ENCODE measurements around the gene SGSM2.
A peak's percentile ranks its signal among the peaks of the same experiment; 100 is the strongest.

Gene SGSM2

DNA sequence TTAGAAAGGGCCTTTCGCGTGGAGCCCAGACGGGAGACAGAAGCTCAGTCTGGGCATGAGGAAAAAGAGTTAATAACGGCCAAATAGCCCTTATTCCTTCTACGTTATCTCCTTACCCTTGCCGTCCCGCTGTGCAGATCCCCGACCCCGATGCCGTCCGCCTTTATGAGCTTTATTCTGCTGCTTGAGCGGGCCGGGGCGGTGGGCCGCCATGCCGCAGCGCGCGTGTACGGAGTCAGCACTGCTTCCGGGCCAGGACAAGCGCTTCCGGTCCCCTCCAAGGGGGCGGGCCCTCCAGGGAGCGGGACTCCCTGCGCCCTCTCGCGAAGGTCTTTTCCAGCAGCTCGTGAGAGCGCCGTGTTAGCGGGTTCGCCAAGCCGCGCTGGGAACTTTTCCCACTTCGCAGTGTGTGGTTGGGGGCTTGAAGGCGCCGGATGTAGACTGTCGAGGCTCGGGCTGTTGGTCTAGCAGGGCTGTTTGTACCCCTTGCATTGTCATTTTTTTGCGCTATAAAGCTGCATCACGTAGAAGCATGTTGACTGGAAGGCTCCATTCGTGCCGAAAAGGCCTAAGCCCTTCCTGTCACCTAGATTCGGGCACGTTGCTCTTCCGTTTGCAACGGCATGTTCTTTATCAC lies 968 bp upstream of the SGSM2 start, which contains the start of gene TSR1:
Gene TSR1 (minus strand): TSS at position 243 of the 637 bp plus-strand sequence. CDS start 30 bp downstream, at position 213.
- DNase-seq (ENCODE audit: low spot score): peak; percentile 91

- DNase-seq (ENCODE audit: low spot score): peak; percentile 64
Observed at GRCh38 chr17:2337544-2338314, 428 bp downstream of the SGSM2 start.

DNA sequence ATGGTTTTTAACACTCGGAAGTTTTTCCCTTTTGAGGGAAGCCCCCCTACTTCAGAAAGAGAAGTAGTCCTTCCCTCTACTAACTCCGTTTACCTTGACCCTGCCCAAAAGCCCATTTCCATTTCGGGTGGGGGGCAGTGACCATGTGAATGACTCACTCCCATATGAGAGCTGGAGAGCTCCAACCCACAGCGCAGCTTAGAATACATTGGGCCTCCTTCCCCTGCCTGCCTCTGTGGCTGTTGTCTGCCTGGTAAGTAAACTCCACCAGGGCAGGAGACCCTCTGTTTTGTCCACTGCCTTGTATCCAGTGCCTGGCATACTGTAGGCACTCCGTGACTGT lies 985 bp downstream of the SGSM2 start:
- DNase-seq (ENCODE audit: low spot score): peak; percentile 15

GRCh38 chr17:2343421-2343820 lies 6.1 kb downstream of the SGSM2 start:
- peak; percentile 64 for DNase-seq (ENCODE audit: low spot score)

- DNase-seq (ENCODE audit: low spot score): no peak
Observed at GRCh38 chr17:2344528-2344927, 7.2 kb downstream of the SGSM2 start.

- DNase-seq (ENCODE audit: low spot score): no peak
Observed at GRCh38 chr17:2346475-2346874, 9.2 kb downstream of the SGSM2 start.

DNA sequence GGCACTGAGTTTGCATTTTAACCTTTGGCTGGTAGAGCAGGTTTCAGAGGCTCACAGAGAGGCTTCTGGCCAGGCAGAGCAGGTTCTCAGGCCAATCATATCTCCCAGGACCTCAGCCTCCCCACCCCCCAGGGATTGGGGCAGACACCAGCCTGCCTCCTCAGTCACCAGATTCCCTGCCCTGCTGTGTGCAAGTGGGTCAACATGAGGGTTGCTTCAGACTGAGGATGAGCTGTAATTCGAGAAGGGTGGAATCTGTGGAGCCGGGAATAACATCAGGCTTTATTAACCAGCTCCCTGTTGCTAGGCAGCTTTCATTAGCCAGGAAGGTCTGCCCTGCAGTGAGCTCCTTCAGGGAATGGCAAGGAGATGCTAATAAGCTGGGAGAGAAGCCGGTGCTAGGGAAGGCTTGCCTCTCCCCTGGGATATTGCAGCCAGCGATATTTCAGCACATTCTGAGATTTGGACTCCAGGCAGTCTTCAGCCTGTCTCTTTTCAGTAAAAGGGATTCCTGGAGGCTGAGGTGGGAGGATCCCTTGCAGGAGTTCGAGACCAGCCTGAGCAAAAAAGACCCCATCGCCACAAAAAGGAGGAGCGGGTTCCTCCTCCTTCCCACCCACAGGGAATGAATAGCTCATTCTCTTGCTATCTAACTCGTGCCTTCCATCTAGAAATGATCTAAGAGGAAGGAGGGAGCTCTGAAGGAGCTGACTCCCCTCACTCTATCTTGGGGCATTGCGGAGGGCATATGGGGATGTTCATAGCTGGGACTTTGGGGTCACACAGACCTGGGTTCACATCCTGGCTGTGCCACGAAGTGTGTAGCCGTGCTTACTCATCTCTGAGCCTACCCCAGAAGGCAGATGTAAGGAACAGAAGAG lies 10.7 kb downstream of the SGSM2 start:
- DNase-seq (ENCODE audit: low spot score): peak; percentile 80

GRCh38 chr17:2351269-2351668 lies 14.0 kb downstream of the SGSM2 start:
- no peak for DNase-seq (ENCODE audit: low spot score)

DNA sequence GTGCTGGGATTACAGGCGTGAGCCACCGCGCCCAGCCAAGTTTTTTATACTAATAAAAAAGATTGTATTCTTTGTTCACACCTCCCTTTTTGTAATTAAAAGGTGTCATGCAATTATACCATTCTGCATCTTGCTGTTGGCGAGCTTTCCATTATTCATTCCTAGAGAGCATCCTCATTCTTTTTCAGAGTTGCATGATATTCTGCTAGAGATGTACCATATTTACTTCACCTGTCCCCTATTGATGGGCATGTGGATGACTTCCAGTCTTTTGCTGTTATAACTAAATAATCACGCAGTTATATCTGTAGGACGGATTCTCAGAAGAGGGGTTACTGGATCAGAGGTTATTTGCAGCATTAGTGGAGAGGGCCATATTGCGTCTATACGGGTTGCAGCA lies 17.0 kb downstream of the SGSM2 start:
- no peak for DNase-seq (ENCODE audit: low spot score)

DNA sequence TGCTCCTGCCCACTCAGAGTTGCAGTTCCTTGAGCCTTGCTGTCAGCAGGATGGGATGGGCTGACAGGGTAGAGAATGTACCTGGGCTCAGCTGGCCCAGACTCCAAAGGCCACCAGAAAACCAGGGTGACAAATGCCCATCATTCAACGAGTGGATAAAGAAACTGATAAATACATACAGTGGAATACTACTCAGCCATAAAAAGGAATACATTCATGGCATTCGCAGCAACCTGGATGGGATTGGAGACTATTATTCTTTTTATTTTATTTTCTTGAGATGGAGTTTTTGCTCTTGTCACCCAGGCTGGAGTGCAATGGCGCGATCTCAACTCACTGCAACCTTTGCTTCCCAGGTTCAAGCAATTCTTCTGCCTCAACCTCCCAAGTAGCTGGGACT lies 19.9 kb downstream of the SGSM2 start:
- no peak for DNase-seq (ENCODE audit: low spot score)

DNA sequence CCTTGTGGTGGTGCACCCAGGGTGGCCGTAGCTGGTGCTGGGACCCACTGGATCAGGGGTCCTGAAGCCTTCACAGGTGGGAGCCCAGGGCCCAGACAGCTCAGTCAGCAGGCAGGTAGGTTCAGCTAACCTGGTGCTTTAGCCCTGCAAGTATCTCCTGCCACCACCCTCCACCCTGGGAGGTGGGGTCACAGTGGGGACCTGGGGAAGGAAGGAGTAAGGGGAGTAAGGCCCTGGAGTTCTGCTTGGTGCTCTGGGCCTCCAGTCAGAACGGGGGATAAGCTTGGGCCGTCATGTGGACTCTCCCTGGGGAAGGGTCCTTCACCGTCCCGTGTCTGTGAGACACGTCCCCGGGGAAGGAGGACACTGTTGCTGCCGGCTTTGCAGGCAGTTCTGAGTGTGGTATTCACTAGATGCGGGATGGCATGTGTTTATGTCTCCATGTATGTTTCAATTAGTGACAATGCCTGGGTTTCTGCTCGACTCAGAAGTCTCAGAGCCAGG lies 20.7 kb downstream of the SGSM2 start:
- DNase-seq (ENCODE audit: low spot score): no peak

GRCh38 chr17:2361010-2361760 lies 23.9 kb downstream of the SGSM2 start:
- DNase-seq (ENCODE audit: low spot score): peak; percentile 59

DNA sequence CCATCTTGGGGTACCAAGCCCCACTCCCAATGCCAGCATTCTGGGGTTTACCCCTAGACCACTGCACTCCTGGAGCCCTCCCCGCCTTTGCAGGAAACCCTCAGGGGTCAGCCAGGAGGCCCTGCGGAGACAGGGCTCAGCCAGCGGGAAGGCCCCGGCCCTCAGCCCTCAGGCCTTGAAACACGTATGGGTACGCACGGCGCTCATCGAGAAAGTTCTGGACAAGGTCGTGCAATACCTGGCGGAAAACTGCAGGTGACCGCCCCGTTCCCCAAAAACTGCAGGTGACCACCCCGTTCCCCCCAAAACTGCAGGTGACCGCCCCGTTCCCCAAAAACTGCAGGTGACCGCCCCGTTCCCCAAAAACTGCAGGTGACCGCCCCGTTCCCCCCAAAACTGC lies 24.7 kb downstream of the SGSM2 start:
- DNase-seq (ENCODE audit: low spot score): no peak

DNA sequence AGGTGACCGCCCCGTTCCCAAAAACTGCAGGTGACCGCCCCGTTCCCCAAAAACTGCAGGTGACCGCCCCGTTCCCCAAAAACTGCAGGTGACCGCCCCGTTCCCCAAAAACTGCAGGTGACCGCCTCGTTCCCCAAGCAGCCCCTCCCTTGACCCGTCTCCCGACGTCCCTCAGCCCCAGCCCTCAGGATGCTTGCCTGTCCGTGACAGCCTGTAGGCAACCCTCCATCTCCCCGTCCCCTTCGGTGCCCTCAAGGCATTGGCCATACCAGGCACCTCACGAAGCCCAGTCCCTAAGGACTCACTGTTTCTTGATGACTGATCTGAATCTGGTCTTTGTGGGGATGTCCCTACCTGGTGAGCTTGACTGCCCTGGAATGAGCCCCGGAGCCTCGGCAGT lies 25.1 kb downstream of the SGSM2 start:
- DNase-seq (ENCODE audit: low spot score): no peak

DNA sequence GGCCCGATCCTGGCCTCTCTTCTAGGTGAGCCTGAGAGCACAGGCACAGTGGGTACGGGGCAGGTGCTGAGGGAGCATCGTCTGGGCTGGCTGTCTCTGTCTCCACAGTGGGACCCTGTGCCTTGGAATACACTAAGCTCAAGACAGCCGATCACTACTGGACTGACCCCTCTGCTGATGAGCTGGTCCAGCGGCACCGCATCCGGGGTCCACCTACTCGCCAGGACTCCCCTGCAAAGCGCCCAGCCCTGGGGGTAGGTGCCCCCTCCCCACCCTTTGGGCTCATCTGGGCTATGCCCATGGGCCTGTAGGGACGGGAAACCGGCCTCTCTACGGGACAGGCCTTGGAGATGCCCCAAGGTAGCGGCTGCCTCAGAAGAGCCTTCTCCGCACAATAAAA lies 25.6 kb downstream of the SGSM2 start:
- no peak for DNase-seq (ENCODE audit: low spot score)

DNA sequence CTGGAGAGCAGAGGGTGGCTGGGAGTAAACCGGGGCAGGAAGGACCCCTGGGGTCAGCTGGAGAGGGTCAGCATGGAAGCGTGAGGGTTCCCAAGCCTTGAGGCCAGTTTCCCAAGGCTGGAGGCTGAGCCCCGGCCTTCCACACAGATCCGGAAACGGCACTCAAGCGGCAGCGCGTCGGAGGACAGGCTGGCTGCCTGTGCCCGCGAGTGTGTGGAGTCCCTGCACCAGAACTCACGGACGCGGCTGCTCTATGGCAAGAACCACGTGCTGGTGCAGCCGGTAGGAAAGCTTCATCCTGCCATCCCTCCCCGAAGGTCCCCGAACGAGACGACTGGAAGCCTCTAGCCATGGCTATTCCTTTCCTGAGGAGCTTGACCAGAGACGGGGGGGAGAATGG lies 26.0 kb downstream of the SGSM2 start:
- no peak for DNase-seq (ENCODE audit: low spot score)

- no peak for DNase-seq (ENCODE audit: low spot score)
Observed at GRCh38 chr17:2363851-2364762, 26.8 kb downstream of the SGSM2 start.

- no peak for DNase-seq (ENCODE audit: low spot score)
Observed at GRCh38 chr17:2364763-2365116, 27.4 kb downstream of the SGSM2 start.

DNA sequence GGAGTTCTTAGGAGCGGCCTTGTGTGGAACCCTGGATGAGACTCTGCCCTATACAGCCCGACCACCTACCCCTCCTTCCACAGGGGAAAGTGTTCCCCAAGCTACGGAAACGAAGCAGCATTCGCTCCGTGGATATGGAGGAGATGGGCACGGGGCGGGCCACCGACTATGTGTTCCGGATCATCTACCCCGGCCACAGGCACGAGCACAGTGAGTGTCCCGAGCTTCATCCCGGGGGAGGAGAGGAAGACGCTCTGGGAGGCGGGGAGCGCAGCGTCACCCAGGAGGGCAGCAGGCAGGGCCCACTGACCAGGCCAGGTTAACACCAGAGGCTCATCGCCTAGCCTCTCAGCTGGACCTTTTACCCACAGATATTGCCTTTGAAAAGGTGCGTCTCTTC lies 27.8 kb downstream of the SGSM2 start:
- DNase-seq (ENCODE audit: low spot score): no peak

DNA sequence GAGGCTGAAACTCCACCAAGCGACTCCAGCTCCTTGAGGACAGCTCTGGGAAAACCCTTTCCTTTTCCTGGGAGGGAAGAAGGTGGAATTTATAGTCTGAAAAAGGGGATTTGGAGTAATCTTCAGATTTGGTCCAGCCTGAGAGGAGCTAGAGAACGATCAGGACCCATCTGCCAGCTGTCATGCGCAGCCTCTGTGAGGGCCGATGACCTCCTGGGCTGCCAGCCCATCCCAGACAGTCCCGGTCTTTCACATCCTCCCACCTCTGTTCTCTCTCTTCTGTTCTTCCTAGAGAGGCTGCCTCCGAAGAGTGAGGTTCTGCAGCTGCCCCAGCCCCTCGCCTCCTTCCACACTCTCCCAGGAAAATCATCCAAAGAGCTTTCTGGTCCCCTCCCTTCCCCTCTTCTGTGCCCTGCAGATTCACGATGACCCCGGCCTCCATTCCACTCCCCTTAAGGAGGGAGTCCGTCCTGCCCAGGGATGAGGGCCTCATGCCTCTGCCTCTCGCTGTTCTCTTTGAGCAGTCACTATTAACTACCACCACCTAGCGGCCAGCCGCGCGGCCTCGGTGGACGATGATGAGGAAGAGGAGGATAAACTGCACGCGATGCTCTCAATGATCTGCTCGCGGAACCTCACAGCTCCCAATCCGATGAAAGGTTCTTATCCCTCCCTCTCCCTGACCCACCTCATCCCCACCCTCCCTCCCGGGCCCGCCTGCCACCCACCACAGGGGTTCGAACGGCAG lies 29.6 kb downstream of the SGSM2 start:
- DNase-seq (ENCODE audit: low spot score): no peak

Measured in kidney tubule cell (primary cell).